Ovary (tissue), 9 donors: ENCODE measurements around the gene RNU6-7. TPM values are rescaled to one million over a fixed set of nuclear protein-coding genes. Genes with fewer than 3 reads are reported as not detected.

Experiments used
- DNase-seq, 5 donors: peaks; one replicate each; pipeline ENCODE4 v3.0.0-alpha.2; 2019 to 2020
- H3K27ac ChIP-seq, 2 donors: fragments of 200-600 bp; one replicate each; pipeline versions ENCODE4 v1.5.1 to v1.8.0; 2019 to 2022
- H3K27me3 ChIP-seq: fragments of 200-600 bp; one replicate; pipeline ENCODE4 v1.8.0; 2022
- H3K36me3 ChIP-seq: fragments of 200-600 bp; sonication (generic); one replicate; pipeline ENCODE4 v1.5.1; 2019
- H3K4me1 ChIP-seq: one replicate; pipeline ENCODE4 v1.8.1; 2013; ENCODE audit warnings: mild to moderate bottlenecking, moderate library complexity; ENCODE audit not compliant: insufficient read depth
- H3K4me3 ChIP-seq: fragments of 200-600 bp; sonication (generic); one replicate; pipeline ENCODE4 v1.5.1; 2017
- H3K9me3 ChIP-seq, 2 donors: fragments of 200-600 bp in 1 of 2; sonication (generic) in 1 of 2; one replicate each; pipeline versions ENCODE4 v1.5.1 to v1.8.1; 2013 to 2019; ENCODE audit warnings: mild to moderate bottlenecking in 1 of 2, moderate library complexity in 1 of 2
- CTCF ChIP-seq, 3 donors: fragments of 450-650 bp in 2 of 3; fragments of 200-600 bp in 1 of 3; IDR thresholded peaks; one replicate each; pipeline versions ENCODE4 v1.5.1 to v1.8.0; 2016 to 2022; ENCODE audit warnings: antibody characterized with exemption in 3 of 3, mild to moderate bottlenecking in 1 of 3
- EP300 ChIP-seq: sonication (generic); formaldehyde crosslinking; IDR thresholded peaks from one replicate; pipeline ENCODE4 v1.6.1; 2017; ENCODE audit warnings: antibody characterized with exemption
- POLR2A ChIP-seq: fragments of 450-650 bp; IDR thresholded peaks from one replicate; pipeline ENCODE4 v1.6.1; 2017; ENCODE audit warnings: antibody characterized with exemption, mild to moderate bottlenecking, moderate library complexity
- WGBS, 3 donors: extraction: QIAGEN DNeasy Blood & Tissue Kit in 1 of 3; methylation state at CpG; one replicate each; pipeline versions ENCODE4 v1.1.5 to v1.1.7; 2013 to 2017; 5-methylcytosine and 5-hydroxymethylcytosine counted together
- intact Hi-C, 4 donors: fragments of 100-400 bp; cut with DNase I; formaldehyde crosslinking; loops; one replicate each; pipeline versions ENCODE4 v1.11.0 to v1.15.1; 2022 to 2023
- polyA plus RNA-seq, 2 donors: library from polyadenylated mRNA; stranded (reverse); fragments of 200-250 nt in 1 of 2; fragments of 350-450 nt in 1 of 2; fragmentation: Illumina TruSeq in 1 of 2; extraction: RNeasy Lipid Tissue Mini Kit (QIAGEN cat#74804) in 1 of 2; gene quantifications; one replicate each; pipeline ENCODE4 v1.2.3, GENCODE V29; 2013 to 2014
- total RNA-seq, 7 donors: library from RNA; depleted of rRNA in 2 of 7; stranded (reverse); fragments of >200 nt in 2 of 7; fragmentation: NEBNext Ultra II Directional in 3 of 7; extraction: Animal tissue kit (Norgen Biotek cat#: 25700) in 3 of 7; gene quantifications; one replicate each; pipeline versions ENCODE4 v1.1.0 to v1.2.4, GENCODE V29; 2016 to 2023
- donor health status: DM: no; HTN: no; CAD: no; lungs with moderate emphysema.
- donor health status: DM: no; HTN: no; CAD: no.
- donor health status: Bipolar disorder and iron deficiency.
- donor health status: DM: yes; HTN: yes; CAD: no.
- donor health status: DM: no; HTN: no; CAD: no.
- donor health status: DM: yes; HTN: yes; CAD: no.

RNU6-7 gene
- total and polyA plus RNA-seq, 9 donors = not detected

- DNase-seq = no peak
- no peaks in the 10 kb centered on the region for H3K27me3 ChIP-seq
- H3K9me3 ChIP-seq = no peaks in the 10 kb centered on the region
- no peak overlapping the region for H3K27ac ChIP-seq
- WGBS, 3 donors = 82 to 90% (median 83%) methylated on average over 3 of the region's 3 CpGs
- H3K4me1 ChIP-seq = no peaks in the 10 kb centered on the region
- H3K36me3 ChIP-seq = no peaks in the 10 kb centered on the region
- TF ChIP-seq EP300 (no peak), POLR2A (no peak), CTCF (IDR thresholded peaks at IDR 0.05) (no peak)
- intact Hi-C loops = no loop called here
- no peak overlapping the region for H3K4me3 ChIP-seq
Measured at GRCh38 chr14:32169191-32169590, 32.7 kb upstream of the RNU6-7 start.

- intact Hi-C loops = no loop called here
- TF ChIP-seq EP300 (no peak), CTCF (IDR thresholded peaks at IDR 0.05) (no peak)
- 60 to 82% (median 70%) methylated on average over 5 of the region's 5 CpGs for WGBS, 3 donors
- no peak overlapping the region for H3K4me3 ChIP-seq
- H3K36me3 ChIP-seq = no peaks in the 10 kb centered on the region
- no peaks in the 10 kb centered on the region for H3K27me3 ChIP-seq
- H3K9me3 ChIP-seq = no peaks in the 10 kb centered on the region
- DNase-seq = no peak
- no peaks in the 10 kb centered on the region for H3K4me1 ChIP-seq
- no peak overlapping the region for H3K27ac ChIP-seq
Measured at GRCh38 chr14:32171469-32171868, 30.4 kb upstream of the RNU6-7 start.

- TF ChIP-seq POLR2A = no peak
Measured at GRCh38 chr14:32183151-32184058, 18.4 kb upstream of the RNU6-7 start.

GRCh38 chr14:32185097-32185496 is 16.7 kb upstream of the RNU6-7 start:
- Histone ChIP-seq H3K9me3 (no peaks in the 10 kb centered on the region), H3K4me1 (no peaks in the 10 kb centered on the region), H3K36me3 (no peaks in the 10 kb centered on the region), H3K4me3 (no peak overlapping the region), H3K27ac (no peak overlapping the region), H3K27me3 (no peaks in the 10 kb centered on the region)
- intact Hi-C loops = no loop called here
- TF ChIP-seq EP300 (no peak), POLR2A (no peak), CTCF (IDR thresholded peaks at IDR 0.05) (no peak)
- no peak for DNase-seq
- WGBS, 3 donors = 93 to 97% (median 96%) methylated on average over 1 of the region's 1 CpG

More at GRCh38 chr14:32183151-32184058, 18.4 kb upstream of the RNU6-7 start:
- intact Hi-C loops = no loop called here
- H3K36me3 ChIP-seq = no peaks in the 10 kb centered on the region
- H3K27ac ChIP-seq = no peak overlapping the region
- no peaks in the 10 kb centered on the region for H3K27me3 ChIP-seq
- H3K4me3 ChIP-seq = no peak overlapping the region
- no peak for DNase-seq
- no peaks in the 10 kb centered on the region for H3K9me3 ChIP-seq
- H3K4me1 ChIP-seq = no peaks in the 10 kb centered on the region
- WGBS, 3 donors = 84 to 94% (median 88%) methylated on average over 2 of the region's 2 CpGs

- Histone ChIP-seq H3K4me1 (no peaks in the 10 kb centered on the region), H3K27me3 (no peaks in the 10 kb centered on the region), H3K27ac (no peak overlapping the region), H3K4me3 (no peak overlapping the region), H3K36me3 (no peaks in the 10 kb centered on the region), H3K9me3 (no peaks in the 10 kb centered on the region)
- TF ChIP-seq POLR2A (no peak), EP300 (no peak), CTCF (IDR thresholded peaks at IDR 0.05) (no peak)
- no peak for DNase-seq
- intact Hi-C loops = no loop called here
Measured at GRCh38 chr14:32186248-32186647, 15.6 kb upstream of the RNU6-7 start.
